Skeletal muscle cell (primary cell): ENCODE measurements around the gene DNAJC5G.
"Not testable (repeated sequence)": the region's sequence is repeated elsewhere in the genome, so short reads cannot be mapped to it uniquely, and the experiment has no call there.

Source experiments
- DNase-seq: peaks from one replicate; pipeline ENCODE4 v3.0.0-alpha.2; 2010; ENCODE audit warnings: low read depth
- H3K4me3 ChIP-seq: 2 replicates; pipeline ENCODE4 v1.5.1; 2011; ENCODE audit warnings: low read depth, mild to moderate bottlenecking, control low read depth, low read length, moderate library complexity

DNAJC5G gene

DNA sequence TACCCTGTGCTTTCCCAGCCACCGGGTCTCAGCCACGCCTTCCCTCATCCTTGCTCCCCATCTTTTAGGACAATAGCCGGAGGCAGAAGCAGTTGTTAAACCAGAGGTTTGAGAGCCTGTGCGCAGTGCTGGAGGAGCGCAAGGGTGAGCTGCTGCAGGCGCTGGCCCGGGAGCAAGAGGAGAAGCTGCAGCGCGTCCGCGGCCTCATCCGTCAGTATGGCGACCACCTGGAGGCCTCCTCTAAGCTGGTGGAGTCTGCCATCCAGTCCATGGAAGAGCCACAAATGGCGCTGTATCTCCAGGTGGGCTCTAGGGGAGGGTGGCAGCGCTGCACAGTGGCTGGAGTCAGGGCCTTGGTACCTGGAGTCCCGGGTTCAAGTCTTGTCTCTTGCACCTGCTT, 30.3 kb downstream of the DNAJC5G start:
- no peak overlapping the region for H3K4me3 ChIP-seq
- DNase-seq = no peak

DNA sequence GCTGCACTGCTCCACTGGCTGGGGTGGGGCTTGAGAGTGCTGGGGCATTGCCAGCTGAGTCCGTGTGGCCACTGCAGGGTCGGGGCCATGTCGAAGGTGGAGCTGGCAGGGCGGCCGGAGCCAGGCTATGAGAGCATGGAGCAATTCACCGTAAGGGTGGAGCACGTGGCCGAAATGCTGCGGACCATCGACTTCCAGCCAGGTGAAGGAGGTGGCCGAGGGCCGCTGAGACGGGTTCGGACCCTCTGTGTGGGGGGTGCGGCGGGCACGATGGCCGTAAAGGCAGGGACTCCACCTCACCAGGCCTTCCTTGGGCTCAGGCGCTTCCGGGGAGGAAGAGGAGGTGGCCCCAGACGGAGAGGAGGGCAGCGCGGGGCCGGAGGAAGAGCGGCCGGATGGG, 30.9 kb downstream of the DNAJC5G start:
- H3K4me3 ChIP-seq = no peak overlapping the region

DNA sequence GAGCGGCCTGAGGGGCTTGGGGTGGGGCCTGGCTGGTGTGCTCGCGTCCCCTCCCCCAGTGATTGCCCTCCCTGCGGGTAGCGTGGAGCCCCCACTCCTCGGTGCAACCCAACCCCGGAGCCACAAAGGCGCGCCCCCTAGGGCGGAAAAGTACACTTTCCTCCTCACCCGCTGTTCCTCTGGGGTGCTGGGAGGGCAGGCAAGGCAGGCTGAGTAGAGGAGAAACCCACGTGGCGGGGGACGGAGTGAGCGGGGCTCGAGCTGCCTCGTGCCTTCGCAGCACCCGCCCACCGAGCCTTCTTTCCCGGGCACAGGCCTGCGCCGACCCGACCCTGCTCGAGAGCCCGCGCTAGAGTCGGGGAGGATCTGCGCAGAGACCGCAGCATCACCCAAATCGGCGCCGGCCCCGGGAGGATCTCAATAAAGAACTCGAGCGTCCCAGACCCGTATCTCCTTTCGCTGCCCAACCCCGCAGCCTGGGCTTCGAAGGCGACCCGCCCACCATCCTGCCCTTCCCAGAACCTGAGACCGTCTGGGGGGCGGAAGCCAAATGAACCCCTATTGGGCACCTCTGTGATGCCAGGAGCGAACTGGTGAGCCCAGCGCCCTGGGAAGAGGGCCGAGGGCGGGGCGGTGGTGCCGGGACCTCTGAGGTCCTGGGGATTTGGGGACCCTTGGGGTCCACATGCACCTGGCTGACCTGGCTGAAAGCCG, 31.5 kb downstream of the DNAJC5G start:
- no peak overlapping the region for H3K4me3 ChIP-seq
- no peak for DNase-seq

More for the DNA sequence above, 30.9 kb downstream of the DNAJC5G start:
- DNase-seq = no peak

DNA sequence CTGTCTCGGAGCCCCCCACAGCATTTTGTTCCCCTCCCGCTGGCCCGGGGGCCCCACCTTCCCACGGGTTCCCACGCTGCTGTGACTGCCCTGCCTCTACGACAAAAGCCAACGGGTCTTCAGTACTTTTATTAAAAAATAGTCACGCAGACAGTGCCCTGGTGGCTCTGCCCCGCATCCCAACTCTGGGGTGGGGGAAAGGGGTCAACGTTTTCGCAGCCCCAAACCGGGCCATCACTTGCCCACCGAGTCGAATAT, 32.0 kb downstream of the DNAJC5G start:
- H3K4me3 ChIP-seq = no peak overlapping the region
- DNase-seq = no peak

- no peak overlapping the region for H3K4me3 ChIP-seq
- DNase-seq = no peak
These were observed 32.5 kb downstream of the DNAJC5G start for GRCh38 chr2:27307545-27308358.

- DNase-seq = no peak
- no peak within 1 kb of the TSS for H3K4me3 ChIP-seq
These were observed 33.2 kb downstream of the DNAJC5G start, which contains the start of gene UCN for GRCh38 chr2:27308359-27308881. Gene UCN (minus strand): TSS chr2:27308445. CDS start chr2:27307895, 550 bp downstream.

- no peak overlapping the region for H3K4me3 ChIP-seq
- no peak for DNase-seq
These were observed 34.4 kb downstream of the DNAJC5G start for GRCh38 chr2:27309651-27310050.

GRCh38 chr2:27312152-27312551, 36.9 kb downstream of the DNAJC5G start:
- no peak overlapping the region for H3K4me3 ChIP-seq
- no peak for DNase-seq

DNA sequence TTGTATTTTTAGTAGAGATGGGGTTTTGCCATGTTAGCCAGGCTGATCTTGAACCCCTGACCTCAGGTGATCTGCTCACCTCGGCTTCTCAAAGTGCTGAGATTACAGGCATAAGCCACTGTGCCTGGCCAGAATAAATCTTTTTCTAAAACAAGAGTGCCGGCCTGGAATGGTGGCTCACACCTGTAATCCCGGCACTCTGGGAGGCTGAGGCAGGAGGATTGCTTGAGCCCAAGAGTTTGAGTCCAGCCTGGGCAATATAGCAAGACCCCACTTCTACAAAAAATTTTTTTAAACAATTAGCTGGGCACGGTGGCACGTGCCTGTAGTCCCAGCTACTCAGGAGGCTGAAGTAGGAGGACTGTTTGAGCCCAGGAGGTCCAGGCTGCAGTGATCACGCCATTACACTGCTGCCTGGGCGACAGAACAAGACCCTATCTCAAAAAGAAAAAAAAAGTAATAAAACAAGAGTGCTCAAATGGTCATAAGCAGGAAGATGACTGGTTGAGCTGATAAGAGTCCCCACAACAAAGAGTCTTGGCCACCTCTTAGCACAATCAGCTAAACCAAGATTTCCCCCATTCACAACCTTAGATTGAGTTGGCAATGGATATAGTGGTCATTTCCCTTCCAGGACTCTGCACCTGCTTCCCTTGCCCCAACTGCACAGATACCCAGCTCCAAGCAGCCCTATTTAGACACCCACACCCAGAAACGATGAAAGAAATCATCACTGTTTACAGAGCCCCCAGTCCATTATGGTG, 38.8 kb downstream of the DNAJC5G start:
- H3K4me3 ChIP-seq = no peak overlapping the region
- no peak for DNase-seq

GRCh38 chr2:27314709-27315108, 39.5 kb downstream of the DNAJC5G start:
- DNase-seq = no peak
- no peak overlapping the region for H3K4me3 ChIP-seq

DNA sequence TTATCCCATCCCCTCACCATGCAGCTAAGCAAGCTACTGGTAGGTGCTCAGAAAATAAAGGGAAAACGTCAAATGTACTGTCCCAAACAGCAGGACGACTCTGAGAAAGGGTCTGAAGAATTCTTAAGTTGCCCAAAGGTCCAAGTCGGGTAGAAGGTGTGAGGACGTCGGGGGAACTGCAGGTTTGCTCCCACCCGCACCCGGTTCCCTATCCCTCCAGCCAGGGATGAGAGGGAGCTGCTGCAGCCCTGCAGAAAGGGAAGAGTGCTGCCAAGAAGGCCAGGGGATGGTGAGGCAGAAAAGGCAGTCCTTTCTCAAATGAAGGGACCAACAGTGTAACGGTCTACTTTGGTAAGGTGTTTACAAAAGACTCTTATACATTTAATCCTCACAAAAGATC, 39.9 kb downstream of the DNAJC5G start:
- no peak for DNase-seq
- no peak overlapping the region for H3K4me3 ChIP-seq

GRCh38 chr2:27316655-27317412, 41.6 kb downstream of the DNAJC5G start:
- H3K4me3 ChIP-seq = no peak overlapping the region
- no peak for DNase-seq

DNA sequence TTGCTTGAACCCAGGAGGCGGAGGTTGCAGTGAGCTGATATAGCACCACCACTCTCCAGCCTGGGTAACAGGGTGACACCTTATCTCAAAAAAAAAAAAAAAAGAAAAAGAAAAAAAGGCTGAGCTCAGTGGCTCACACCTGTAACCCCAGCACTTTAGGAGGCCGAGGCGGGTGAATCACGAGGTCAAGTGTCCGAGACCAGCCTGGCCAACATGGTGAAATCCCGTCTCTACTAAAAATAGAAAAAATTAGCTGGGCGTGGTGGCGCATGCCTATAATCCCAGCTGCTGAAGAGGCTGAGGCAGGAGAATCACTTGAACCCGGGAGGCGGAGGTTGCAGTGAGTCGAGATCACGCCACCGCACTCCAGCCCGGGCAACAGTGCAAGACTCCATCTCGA, 44.6 kb downstream of the DNAJC5G start:
- DNase-seq, H3K4me3 ChIP-seq: not testable (repeated sequence)

- H3K4me3 ChIP-seq = peak overlapping the region; percentile 13
- DNase-seq = peak; percentile 99
These were observed 45.8 kb downstream of the DNAJC5G start for GRCh38 chr2:27320958-27321543.

DNA sequence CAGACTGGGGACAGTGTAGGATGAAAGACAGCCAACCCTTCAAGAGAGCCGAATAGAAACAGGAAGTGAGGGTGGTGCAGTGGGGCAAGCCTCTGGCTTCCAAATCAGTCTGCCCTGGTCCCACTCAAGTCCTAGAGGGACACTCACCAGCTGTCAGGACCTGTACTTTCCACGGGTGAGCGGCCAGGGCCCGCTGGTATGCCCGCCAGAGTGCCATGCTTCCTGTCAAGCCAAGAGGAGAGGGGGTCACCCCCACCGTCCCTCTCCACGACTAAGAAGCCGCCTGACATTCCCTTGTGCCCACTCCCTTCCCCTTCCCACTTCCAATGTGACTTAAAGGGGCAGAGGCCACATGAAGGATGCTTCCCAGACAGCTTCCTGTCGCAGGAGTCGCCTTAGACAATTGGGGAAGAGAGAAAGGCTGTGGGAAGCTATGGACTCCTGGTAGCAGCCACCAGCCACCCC, 47.1 kb downstream of the DNAJC5G start:
- DNase-seq = no peak
- H3K4me3 ChIP-seq = peak overlapping the region; percentile 83

DNA sequence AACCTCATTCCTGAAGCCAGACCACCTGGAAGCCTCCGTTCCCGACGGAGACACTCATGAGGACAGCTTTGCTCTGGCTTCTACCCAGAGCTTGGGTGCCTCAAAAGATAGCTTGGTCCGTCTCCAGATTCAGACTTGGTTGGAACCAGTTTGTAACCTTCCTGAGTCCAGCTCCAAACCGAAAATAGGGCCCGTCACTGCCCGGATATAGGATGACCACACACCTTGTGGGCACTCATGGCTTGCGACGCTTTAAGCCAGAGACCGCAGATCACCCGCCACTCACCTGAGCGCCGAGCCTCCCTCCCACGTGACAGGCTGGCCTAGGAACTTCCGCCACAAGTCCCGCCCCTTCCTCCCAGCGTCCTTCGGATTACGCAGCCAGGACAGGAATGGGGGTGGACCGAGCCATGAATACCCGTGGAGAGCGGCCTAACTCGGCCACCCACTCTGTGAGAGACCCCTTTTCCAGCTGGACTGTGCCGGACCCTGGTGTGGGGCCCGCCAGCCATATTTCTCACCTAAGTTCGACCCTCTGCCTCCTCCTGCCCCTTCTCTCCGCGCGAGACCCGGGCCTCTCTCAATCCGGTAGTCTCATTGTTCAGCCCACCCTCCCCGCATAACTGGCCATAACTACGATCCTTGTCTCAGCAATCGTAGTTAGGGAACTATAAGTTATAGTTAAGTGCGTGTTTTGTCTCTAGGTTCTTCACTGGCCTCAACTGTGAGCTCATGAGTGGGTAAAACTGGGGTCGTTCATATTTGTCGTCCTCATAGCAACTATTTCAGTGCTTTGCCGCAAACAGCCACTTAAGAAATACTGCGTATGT, 47.7 kb downstream of the DNAJC5G start, which contains the start of gene MPV17:
MPV17 (minus strand) TSS at position 332 of the 830 bp plus-strand sequence. CDS start 580 bp downstream, outside the sequence.
- DNase-seq = peak; percentile 82

GRCh38 chr2:27323596-27324285, 48.5 kb downstream of the DNAJC5G start:
- DNase-seq = no peak
- peak overlapping the region; percentile 83 for H3K4me3 ChIP-seq

More for the DNA sequence above, 47.7 kb downstream of the DNAJC5G start, which contains the start of gene MPV17:
- peak within 1 kb of the TSS; percentile 83 for H3K4me3 ChIP-seq
